Panc1 (cell line): ENCODE data around the gene ROBO1.

Experiments used
- POLR2AphosphoS5 ChIP-seq: IDR thresholded peaks from 2 replicates; pipeline ENCODE4 v1.6.1; 2012; ENCODE audit warnings: mild to moderate bottlenecking, low read depth, low read length, moderate library complexity
- REST ChIP-seq, 2 experiments: IDR thresholded peaks; 2 replicates each; pipeline ENCODE4 v1.6.1; 2011 to 2012; ENCODE audit warnings: low read depth in 2 of 2, control low read depth in 1 of 2, low read length in 1 of 2, mild to moderate bottlenecking in 1 of 2, moderate library complexity in 1 of 2; ENCODE audit not compliant: insufficient read depth in 1 of 2
- SIN3A ChIP-seq: IDR thresholded peaks from 2 replicates; pipeline ENCODE4 v1.6.1; 2012; ENCODE audit warnings: low read depth, mild to moderate bottlenecking, low read length, moderate library complexity, borderline replicate concordance; ENCODE audit not compliant: insufficient read depth
- TCF7L2 ChIP-seq: IDR thresholded peaks from 2 replicates; pipeline ENCODE4 v1.6.1; 2011; ENCODE audit warnings: mild to moderate bottlenecking, low read depth, low read length, inconsistent platforms
- TF ChIP-seq, protein P1 (sequence below): fragments of 450-650 bp; IDR thresholded peaks from 2 replicates; pipeline ENCODE4 v1.5.1; 2017; ENCODE audit warnings: mild to moderate bottlenecking

GRCh38 chr3:78900880-78901279 is 866.9 kb downstream of the ROBO1 start:
- TF ChIP-seq, protein P1, sequence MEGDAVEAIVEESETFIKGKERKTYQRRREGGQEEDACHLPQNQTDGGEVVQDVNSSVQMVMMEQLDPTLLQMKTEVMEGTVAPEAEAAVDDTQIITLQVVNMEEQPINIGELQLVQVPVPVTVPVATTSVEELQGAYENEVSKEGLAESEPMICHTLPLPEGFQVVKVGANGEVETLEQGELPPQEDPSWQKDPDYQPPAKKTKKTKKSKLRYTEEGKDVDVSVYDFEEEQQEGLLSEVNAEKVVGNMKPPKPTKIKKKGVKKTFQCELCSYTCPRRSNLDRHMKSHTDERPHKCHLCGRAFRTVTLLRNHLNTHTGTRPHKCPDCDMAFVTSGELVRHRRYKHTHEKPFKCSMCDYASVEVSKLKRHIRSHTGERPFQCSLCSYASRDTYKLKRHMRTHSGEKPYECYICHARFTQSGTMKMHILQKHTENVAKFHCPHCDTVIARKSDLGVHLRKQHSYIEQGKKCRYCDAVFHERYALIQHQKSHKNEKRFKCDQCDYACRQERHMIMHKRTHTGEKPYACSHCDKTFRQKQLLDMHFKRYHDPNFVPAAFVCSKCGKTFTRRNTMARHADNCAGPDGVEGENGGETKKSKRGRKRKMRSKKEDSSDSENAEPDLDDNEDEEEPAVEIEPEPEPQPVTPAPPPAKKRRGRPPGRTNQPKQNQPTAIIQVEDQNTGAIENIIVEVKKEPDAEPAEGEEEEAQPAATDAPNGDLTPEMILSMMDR, result no peak
- TF ChIP-seq REST (IDR thresholded peaks at IDR 0.05; ENCODE audit: insufficient read depth in 1 of 2, low read depth in 2 of 2, low read length in 1 of 2), result no peak
- TF ChIP-seq POLR2AphosphoS5, result no peak
- TF ChIP-seq SIN3A, result no peak
- TF ChIP-seq TCF7L2, result no peak
